Astrocyte of the spinal cord (primary cell): Measurements from ENCODE around the gene CAVIN3.

ENCODE experiments used
- DNase-seq: peaks from one replicate; pipeline ENCODE4 v3.0.0; 2011; ENCODE audit warnings: low read depth, low spot score
- H3K4me3 ChIP-seq: 2 replicates; pipeline ENCODE4 v1.5.1; 2011; ENCODE audit warnings: low read depth, mild to moderate bottlenecking, low read length, moderate library complexity
- CTCF ChIP-seq: IDR thresholded peaks from 2 replicates; pipeline ENCODE4 v1.5.1; 2012; ENCODE audit warnings: low read depth, mild to moderate bottlenecking, low read length, inconsistent platforms
- in situ Hi-C: cut with HindIII; loops from 2 replicates; pipeline ENCODE4 v1.10.0; 2017; ENCODE audit warnings: low sequenced_read_pairs

The CAVIN3 gene

GRCh38 chr11:6303661-6304060 is 16.6 kb downstream of the CAVIN3 start:
- no peak for DNase-seq
- in situ Hi-C loops: no loop called here
- no peak for TF ChIP-seq CTCF
- no peak overlapping the region for H3K4me3 ChIP-seq

GRCh38 chr11:6301096-6301495 is 19.2 kb downstream of the CAVIN3 start:
- in situ Hi-C loops: no loop called here
- no peak for TF ChIP-seq CTCF
- no peak for DNase-seq
- H3K4me3 ChIP-seq: no peak overlapping the region

GRCh38 chr11:6300325-6300724 is 20.0 kb downstream of the CAVIN3 start:
- no peak for DNase-seq
- in situ Hi-C loops: no loop called here
- TF ChIP-seq CTCF: no peak
- H3K4me3 ChIP-seq: no peak overlapping the region

GRCh38 chr11:6298605-6299004 is 21.7 kb downstream of the CAVIN3 start:
- in situ Hi-C loops: no loop called here
- no peak for DNase-seq
- no peak overlapping the region for H3K4me3 ChIP-seq
- peak; percentile 57 for TF ChIP-seq CTCF

- in situ Hi-C loops: no loop called here
- peak; percentile 44 for TF ChIP-seq CTCF
- DNase-seq: no peak
- H3K4me3 ChIP-seq: no peak overlapping the region
These were observed 22.5 kb downstream of the CAVIN3 start for GRCh38 chr11:6297831-6298230.

GRCh38 chr11:6285019-6285418 is 35.3 kb downstream of the CAVIN3 start:
- no peak overlapping the region for H3K4me3 ChIP-seq
- DNase-seq: no peak
- in situ Hi-C loops: no loop called here
- TF ChIP-seq CTCF: no peak

- in situ Hi-C loops: no loop called here
- TF ChIP-seq CTCF: no peak
- H3K4me3 ChIP-seq: no peak overlapping the region
- no peak for DNase-seq
These were observed 36.1 kb downstream of the CAVIN3 start for GRCh38 chr11:6284250-6284649.
